GM23248 (cell line): ENCODE results near the gene RNASEH1.

Source experiments
- EZH2 ChIP-seq: fragments of 200-600 bp; sonication (generic); IDR thresholded peaks from 2 replicates; pipeline ENCODE4 v1.6.1; 2018; ENCODE audit warnings: antibody characterized with exemption, mild to moderate bottlenecking; ENCODE audit not compliant: insufficient read depth, poor library complexity, severe bottlenecking
- EZH2phosphoT487 ChIP-seq: fragments of 200-600 bp; sonication (generic); IDR thresholded peaks from 2 replicates; pipeline ENCODE4 v1.6.1; 2018; ENCODE audit warnings: antibody characterized with exemption, moderate library complexity, mild to moderate bottlenecking, low read depth; ENCODE audit not compliant: insufficient read depth

DNA sequence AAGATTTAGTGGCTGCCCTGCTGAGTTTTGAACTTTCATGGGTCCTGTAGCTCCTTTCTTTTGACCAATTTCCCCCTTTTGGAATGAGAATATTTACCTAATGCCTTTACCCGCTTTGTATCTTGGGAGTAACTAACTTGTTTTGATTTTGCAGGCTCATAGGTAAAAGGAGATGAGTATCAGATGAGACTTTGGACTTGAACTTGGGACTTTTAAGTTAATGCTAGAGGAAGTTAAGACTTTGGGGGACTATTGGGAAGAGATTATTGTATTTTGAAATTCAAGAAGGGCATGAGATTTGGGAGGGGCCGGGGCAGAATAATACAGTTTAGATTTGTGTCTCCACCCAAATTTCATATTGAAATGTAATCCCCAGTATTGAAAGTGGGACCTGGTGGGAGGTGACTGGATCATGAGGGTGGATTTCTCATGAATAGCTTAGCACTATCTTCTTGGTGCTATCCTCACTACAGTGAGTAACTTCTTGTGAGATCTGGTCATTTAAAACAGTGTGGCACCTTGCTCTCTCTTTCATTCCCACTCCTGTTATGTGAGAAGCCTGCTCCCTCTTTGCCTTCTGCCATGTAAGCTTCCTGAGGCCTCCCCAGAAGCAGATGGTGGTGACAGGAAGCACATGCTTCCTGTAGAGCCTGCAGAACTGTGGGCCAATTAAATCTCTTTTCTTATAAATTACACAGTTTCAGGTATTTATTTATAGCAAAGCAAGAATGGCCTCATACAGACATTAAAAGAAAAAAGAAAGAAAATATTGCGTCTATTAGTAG is 44.9 kb downstream of the RNASEH1 start:
- TF ChIP-seq EZH2, result no peak
- TF ChIP-seq EZH2phosphoT487, result no peak
